CD4-positive, alpha-beta T cell treated with Interleukin-6 for 4 hours (primary cell): ENCODE results near the gene NCF1.
"Not testable (repeated sequence)": the region's sequence is repeated elsewhere in the genome, so short reads cannot be mapped to it uniquely, and the experiment has no call there.

ENCODE experiments used
- DNase-seq: peaks from one replicate; pipeline ENCODE4 v3.0.0-alpha.2; 2020; ENCODE audit warnings: mixed read lengths

NCF1 gene

GRCh38 chr7:74788369-74789150 is 14.7 kb downstream of the NCF1 start:
- DNase-seq, result peak; percentile 94

- not testable (repeated sequence) for DNase-seq
These were observed 15.5 kb downstream of the NCF1 start for GRCh38 chr7:74789200-74789736.

GRCh38 chr7:74797848-74798622 is 24.2 kb downstream of the NCF1 start:
- not testable (repeated sequence) for DNase-seq

- DNase-seq, result not testable (repeated sequence)
These were observed 24.8 kb downstream of the NCF1 start for GRCh38 chr7:74798644-74799043.

- not testable (repeated sequence) for DNase-seq
These were observed 42.1 kb downstream of the NCF1 start for GRCh38 chr7:74815882-74816281.

- not testable (repeated sequence) for DNase-seq
These were observed 46.5 kb downstream of the NCF1 start for GRCh38 chr7:74820146-74820805.

- not testable (repeated sequence) for DNase-seq
These were observed 47.4 kb downstream of the NCF1 start for GRCh38 chr7:74821259-74821658.

- not testable (repeated sequence) for DNase-seq
These were observed 56.1 kb downstream of the NCF1 start for GRCh38 chr7:74829959-74830358.

GRCh38 chr7:74830411-74830810 is 56.6 kb downstream of the NCF1 start:
- DNase-seq, result not testable (repeated sequence)
